ENCODE measurements around the gene ARFRP1.

DNA sequence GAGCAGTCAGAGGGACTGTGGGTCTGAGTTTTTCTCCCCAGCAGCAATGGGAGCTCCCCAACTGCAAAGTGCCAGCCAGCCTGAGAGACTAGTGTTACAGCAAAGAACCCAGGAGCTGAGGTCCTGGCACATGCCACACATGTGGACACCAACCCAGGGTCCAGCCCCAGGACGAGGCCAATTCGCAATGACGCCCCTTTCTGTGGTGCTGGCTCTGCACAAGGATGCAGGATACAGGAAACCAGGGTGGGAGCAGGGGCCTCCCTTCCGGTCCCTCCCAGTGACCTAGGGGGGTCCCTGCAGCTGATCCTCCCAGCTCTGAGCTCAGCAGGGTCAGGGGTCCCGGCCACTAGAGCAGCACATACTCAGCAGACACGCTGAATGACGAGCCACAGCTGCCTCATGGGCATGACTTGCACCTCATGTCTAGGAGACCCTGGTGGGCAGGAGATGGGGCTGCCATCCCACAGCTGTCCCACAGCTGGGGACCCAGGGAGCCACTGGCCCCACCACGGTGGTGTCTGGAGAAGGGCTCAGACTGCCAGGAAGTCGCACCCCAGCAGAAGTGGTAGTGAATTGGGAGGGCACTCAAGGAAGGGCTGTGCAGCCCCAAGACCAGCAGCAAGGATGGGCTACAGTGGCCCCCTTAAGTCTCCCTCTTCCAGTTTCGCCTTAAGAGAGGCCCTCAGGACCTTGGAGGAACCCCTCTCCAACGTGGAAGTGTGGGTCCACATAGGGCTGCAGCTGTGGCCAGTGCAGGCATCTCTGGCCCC is 3.6 kb downstream of the ARFRP1 start:
- no peak for TF ChIP-seq POLR2A (IDR thresholded peaks at IDR 0.05)
- TF ChIP-seq, protein P1, sequence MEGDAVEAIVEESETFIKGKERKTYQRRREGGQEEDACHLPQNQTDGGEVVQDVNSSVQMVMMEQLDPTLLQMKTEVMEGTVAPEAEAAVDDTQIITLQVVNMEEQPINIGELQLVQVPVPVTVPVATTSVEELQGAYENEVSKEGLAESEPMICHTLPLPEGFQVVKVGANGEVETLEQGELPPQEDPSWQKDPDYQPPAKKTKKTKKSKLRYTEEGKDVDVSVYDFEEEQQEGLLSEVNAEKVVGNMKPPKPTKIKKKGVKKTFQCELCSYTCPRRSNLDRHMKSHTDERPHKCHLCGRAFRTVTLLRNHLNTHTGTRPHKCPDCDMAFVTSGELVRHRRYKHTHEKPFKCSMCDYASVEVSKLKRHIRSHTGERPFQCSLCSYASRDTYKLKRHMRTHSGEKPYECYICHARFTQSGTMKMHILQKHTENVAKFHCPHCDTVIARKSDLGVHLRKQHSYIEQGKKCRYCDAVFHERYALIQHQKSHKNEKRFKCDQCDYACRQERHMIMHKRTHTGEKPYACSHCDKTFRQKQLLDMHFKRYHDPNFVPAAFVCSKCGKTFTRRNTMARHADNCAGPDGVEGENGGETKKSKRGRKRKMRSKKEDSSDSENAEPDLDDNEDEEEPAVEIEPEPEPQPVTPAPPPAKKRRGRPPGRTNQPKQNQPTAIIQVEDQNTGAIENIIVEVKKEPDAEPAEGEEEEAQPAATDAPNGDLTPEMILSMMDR (IDR thresholded peaks at IDR 0.05) = no peak
- no peak for TF ChIP-seq POLR2AphosphoS5 (IDR thresholded peaks at IDR 0.05)
- TF ChIP-seq EP300 (IDR thresholded peaks at IDR 0.05; ENCODE audit: low read depth) = no peak

Measured in transverse colon (tissue), 4 donors.